Measurements from ENCODE around the gene KRTAP5-8.
"Not testable (repeated sequence)": the region's sequence is repeated elsewhere in the genome, so short reads cannot be mapped to it uniquely, and the experiment has no call there.

Gene KRTAP5-8

DNA sequence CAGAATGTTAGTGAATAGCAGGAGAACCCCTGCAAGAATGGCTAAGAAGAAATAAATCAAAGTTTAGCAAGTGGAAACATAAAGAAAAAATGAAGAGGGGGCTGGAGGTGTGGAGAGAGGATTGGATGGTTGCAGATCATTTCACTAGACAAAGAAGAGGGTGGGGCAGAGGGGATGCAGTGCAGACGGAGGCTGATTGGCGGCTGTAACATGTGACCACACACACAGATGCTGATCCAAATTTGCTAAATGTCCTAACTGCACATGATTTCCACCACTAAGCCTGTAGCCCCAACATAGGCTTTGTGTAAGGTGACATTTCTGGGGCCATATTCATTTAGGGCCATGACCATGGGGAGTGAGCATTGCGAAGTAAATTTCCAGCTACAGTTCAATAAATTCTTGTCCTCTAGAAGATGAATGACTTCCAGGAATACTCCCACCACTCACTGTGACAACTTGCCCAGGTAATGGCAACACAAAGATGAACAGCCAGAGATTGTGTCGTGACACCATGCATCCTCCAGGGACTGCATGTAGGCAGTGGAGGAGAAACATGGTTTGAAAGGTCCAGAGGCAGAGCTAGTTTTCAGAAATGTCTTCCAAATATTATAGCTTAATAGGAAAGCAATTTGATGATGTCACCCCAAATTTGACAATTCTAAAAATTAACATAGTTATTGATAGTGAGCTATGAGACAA is 38.0 kb downstream of the KRTAP5-8 start:
- DNase-seq = no peak

- DNase-seq = not testable (repeated sequence)
Observed at GRCh38 chr11:71576688-71577465, 39.1 kb downstream of the KRTAP5-8 start.

GRCh38 chr11:71577469-71578004 is 39.7 kb downstream of the KRTAP5-8 start:
- DNase-seq = no peak

DNA sequence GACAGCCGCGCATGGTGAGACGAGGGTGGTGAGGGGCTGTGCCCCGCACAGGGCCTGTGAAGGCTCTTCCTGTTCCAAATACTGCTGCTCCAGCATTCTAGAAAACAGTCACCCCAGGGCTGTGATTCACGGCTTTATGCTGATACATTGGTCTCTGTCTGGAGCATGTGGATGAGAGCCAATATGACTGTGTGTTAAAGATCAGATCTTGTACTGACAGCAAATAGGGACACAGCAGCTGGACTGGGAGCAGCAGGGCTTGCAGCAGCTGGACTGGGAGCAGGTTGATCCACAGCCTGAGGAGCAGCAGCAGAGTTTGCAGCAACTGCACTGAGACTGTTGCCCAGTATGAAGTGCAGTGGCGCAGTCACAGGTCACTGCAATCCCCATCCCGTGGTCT is 41.7 kb downstream of the KRTAP5-8 start:
- not testable (repeated sequence) for DNase-seq

DNA sequence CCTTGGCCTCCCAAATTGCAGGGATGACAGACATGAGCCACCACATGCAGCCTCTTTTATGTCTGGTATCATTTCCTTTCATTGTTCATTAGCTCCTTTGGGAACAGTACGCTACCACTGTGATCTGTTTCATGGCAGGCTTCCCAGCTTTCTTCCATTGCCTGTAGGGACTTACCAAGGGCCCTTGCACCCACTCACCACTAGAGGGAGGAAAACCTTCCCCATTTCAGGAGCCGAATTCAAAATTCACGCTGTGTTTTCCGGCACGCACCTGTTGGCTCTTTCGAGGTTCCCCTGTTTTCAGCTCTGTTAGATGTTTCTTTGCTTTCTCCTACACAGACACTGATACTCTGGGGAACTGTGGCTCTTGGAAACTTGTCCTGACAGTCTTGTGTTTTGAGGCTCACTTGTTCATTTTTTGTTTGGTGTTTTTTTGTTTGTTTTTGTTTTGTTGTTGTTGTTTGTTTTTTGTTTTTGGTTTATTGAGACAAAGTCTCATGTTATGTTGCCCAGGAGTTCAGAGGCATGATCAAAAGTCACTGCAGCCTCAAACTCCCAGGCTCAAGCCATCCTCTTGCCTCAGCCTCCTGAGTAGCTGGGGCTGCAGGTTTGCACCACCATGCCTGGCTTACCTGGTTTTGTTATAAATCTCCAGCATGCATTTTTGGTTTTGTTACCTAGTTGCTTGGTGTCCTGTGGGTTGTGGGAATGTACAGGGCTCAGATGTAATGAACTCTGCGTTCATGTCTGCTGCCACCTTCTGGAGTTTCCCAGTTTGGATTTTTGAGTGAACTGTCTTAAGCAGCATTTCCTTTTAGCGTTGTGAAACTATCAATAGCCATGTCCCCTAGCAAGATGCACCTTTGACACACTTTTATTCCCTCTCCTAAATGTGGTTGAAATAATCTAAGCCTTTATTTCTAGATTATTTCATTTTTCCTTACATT is 42.5 kb downstream of the KRTAP5-8 start:
- peak; percentile 65 for DNase-seq

GRCh38 chr11:71581826-71582225 is 44.0 kb downstream of the KRTAP5-8 start:
- no peak for DNase-seq

GRCh38 chr11:71582309-71582895 is 44.6 kb downstream of the KRTAP5-8 start, which contains the start of gene KRTAP5-11:
Gene KRTAP5-11 (minus strand): TSS chr11:71582875. CDS start chr11:71582837, 38 bp downstream.
- DNase-seq = no peak

- DNase-seq = not testable (repeated sequence)
Observed at GRCh38 chr11:71582969-71583368, 45.1 kb downstream of the KRTAP5-8 start.

- not testable (repeated sequence) for DNase-seq
Observed at GRCh38 chr11:71585673-71586072, 47.8 kb downstream of the KRTAP5-8 start.

DNA sequence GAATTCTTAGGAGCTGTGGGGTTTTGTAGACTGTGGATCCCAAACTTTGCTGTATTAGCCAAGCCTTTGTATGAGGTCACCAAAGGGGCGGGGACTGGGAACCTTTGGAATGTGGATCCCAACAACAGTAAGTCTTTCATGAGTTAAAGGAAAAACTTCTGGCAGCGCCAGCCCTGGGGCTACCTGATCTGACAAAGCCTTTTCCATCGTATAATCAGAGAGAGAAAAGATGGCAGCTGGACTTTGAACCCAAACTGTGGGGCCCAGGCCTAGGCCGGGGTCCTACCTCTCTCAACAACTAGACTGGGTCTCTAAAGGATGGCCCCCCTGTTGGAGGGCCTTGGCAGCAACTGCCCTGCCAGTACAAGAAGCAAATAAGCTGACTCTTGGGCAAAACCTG is 50.5 kb downstream of the KRTAP5-8 start:
- DNase-seq = not testable (repeated sequence)

Data from DMS79 treated with DMSO at 0.1 percent for 48 hours (cell line).